NB4 (cell line): ENCODE data around the gene PTCD3.

Source experiments
- CTCF ChIP-seq: IDR thresholded peaks from one replicate; pipeline ENCODE4 v1.5.1; 2012; ENCODE audit warnings: low read depth, low read length
- MYC ChIP-seq: IDR thresholded peaks from 2 replicates; pipeline ENCODE4 v1.6.1; 2011; ENCODE audit warnings: low read depth, low read length
- POLR2A ChIP-seq: IDR thresholded peaks from 2 replicates; pipeline ENCODE4 v1.6.1; 2011; ENCODE audit warnings: mild to moderate bottlenecking; ENCODE audit not compliant: insufficient read length; ENCODE audit errors: extremely low read depth

- TF ChIP-seq CTCF (no peak), POLR2A (no peak), MYC (no peak)
These were observed 32.8 kb upstream of the PTCD3 start for GRCh38 chr2:86073225-86073624.
